Measurements from ENCODE around the gene GMPR2. TPM values are rescaled to one million over a fixed set of nuclear protein-coding genes. Genes with fewer than 3 reads are reported as not detected.
"Not testable (repeated sequence)": the region's sequence is repeated elsewhere in the genome, so short reads cannot be mapped to it uniquely, and the experiment has no call there.

GMPR2 gene
- polyA plus RNA-seq, 5 donors, result 92.7 to 120 (median 114) TPM

GRCh38 chr14:24222987-24223386 is 9.7 kb upstream of the GMPR2 start:
- not testable (repeated sequence) for DNase-seq

GRCh38 chr14:24224618-24225071 is 8.1 kb upstream of the GMPR2 start:
- no peak for DNase-seq

GRCh38 chr14:24226473-24226872 is 6.3 kb upstream of the GMPR2 start:
- no peak for DNase-seq

- DNase-seq, result no peak
These were observed 3.8 kb upstream of the GMPR2 start for GRCh38 chr14:24228902-24229301.

GRCh38 chr14:24231263-24232120 is 1.2 kb upstream of the GMPR2 start:
- DNase-seq, result no peak

- DNase-seq, result peak; percentile 93 to 94
These were observed 546 bp upstream of the GMPR2 start, which contains the start of gene NEDD8 for GRCh38 chr14:24232121-24232644. Gene NEDD8, minus strand, starts transcription at chr14:24232367. Its CDS starts 100 bp downstream, at chr14:24232267.

- no peak for DNase-seq
These were observed 773 bp downstream of the GMPR2 start for GRCh38 chr14:24233538-24233866.

- no peak for DNase-seq
These were observed 1.6 kb downstream of the GMPR2 start for GRCh38 chr14:24234095-24235005.

- DNase-seq, result no peak
These were observed 3.3 kb downstream of the GMPR2 start for GRCh38 chr14:24235804-24236688.

- no peak for DNase-seq
These were observed 4.1 kb downstream of the GMPR2 start for GRCh38 chr14:24236689-24237462.

GRCh38 chr14:24237463-24237955 is 4.8 kb downstream of the GMPR2 start:
- DNase-seq, result no peak

GRCh38 chr14:24238123-24238522 is 5.4 kb downstream of the GMPR2 start:
- DNase-seq, result no peak

- DNase-seq, result no peak
These were observed 5.9 kb downstream of the GMPR2 start for GRCh38 chr14:24238527-24239037.

- DNase-seq, result no peak
These were observed 7.6 kb downstream of the GMPR2 start for GRCh38 chr14:24240110-24240918.

- no peak for DNase-seq
These were observed 9.2 kb downstream of the GMPR2 start for GRCh38 chr14:24241829-24242443.

- DNase-seq, result no peak
These were observed 10.7 kb downstream of the GMPR2 start for GRCh38 chr14:24243336-24243836.

- not testable (repeated sequence) for DNase-seq
These were observed 12.6 kb downstream of the GMPR2 start for GRCh38 chr14:24245350-24245749.

- DNase-seq, result no peak
These were observed 14.1 kb downstream of the GMPR2 start for GRCh38 chr14:24246765-24247212.

Data from right lung (tissue), 5 donors.